COR-L47 (cell line): ENCODE measurements around the gene TSC1.
A peak's percentile ranks its signal among the peaks of the same experiment; 100 is the strongest.

Experiments used
- DNase-seq: peaks from one replicate; lab custom pipeline; 2025; lab: John Stamatoyannopoulos, UW

The TSC1 gene

DNA sequence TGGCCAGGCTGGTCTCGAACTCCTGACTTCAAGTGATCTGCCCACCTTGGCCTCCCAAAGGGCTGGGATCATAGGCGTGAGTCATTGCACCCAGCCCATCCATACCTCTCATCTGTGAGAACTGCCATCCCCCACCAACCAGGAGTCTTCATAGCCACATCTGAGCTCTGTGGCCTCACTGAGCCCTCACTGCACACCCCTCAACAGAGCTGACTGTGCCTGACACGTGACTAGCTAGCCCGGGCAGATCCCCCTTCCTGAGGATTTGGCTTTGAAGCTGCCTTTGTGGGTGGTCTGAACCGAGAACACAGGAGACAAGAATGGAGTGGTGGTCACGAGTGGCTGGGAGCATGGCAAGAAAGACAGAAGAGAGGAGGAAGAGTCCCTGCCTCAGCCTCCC, 81.9 kb downstream of the TSC1 start:
- no peak for DNase-seq

DNA sequence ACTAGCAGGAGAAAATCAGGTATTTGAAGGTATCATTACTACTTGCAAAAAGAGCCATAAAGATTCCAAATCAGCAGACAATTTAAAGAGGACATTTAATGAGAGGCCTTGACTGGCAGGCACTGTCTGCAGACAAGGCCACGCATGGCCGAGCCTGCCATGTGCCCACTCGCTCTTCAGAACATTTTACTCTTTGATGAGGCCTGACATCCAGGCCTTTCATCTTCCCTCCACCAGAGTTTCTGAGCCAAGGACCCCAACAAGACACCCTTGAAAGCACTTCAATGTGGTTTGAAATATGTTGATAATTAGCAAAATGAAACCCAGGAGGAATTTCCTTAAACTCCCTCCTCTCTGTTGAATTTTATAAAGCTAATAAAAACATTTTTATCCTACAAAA, 82.8 kb downstream of the TSC1 start:
- DNase-seq = no peak

DNA sequence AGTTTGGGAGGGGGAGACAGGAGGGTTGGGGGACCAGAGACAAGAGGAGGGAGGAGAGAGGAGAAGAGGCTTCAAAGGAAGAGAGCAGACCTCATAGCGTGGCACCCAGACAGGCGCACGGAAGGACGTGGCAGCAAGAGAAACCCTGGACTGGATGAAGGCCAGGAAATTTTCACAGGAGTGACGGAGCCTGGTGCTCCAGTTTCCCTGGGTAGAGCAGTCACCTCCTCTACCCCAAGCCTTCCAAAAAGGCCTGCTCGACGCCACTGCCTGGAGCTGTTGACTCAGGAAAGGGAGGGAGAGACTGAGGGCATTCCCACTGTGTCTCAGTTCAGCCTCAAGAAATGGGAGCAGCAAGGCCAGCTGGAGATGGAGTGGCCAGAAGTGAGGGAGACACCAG, 85.7 kb downstream of the TSC1 start:
- DNase-seq = no peak

- DNase-seq = peak; percentile 85
Observed at GRCh38 chr9:132857616-132858342, 86.6 kb downstream of the TSC1 start.

DNA sequence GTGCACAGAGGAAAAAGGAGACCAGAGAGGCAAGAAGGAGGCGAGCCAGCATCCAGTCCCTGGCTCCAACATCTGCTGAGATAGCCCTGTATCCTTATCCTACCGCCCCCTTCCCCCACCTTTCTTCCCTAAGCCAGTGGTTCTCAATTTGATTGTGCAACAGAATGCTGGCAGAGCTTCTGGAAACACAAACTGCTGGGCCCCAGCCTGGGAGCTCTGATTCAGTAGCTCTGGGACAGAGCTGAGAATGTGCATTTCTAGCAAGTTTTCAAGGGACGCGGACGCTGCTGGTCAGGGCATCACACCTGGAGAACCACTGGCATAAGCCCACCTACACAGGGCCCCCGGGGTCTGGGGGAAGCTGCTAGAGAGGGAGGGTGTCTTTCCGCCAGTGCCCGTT, 87.4 kb downstream of the TSC1 start:
- no peak for DNase-seq

DNA sequence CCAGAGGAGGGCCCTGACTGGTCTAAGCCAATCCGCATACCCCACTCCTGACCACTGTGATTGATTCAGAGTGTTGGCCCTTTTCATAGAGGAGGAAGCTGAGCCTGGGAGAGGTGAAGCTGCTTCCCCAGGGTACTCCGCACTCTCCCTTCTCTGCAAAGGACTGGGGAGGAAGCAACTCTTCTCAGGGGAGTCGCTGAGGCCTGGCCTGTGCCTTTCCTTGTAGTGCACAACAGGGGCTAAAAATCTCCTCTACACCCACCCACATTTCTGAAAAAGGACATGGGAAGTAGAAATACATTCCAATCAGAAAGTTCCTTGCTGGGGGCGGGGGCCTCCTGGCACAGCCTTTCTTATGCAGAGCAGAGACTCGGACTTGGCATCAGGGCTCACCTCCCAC, 88.5 kb downstream of the TSC1 start:
- DNase-seq = no peak

DNA sequence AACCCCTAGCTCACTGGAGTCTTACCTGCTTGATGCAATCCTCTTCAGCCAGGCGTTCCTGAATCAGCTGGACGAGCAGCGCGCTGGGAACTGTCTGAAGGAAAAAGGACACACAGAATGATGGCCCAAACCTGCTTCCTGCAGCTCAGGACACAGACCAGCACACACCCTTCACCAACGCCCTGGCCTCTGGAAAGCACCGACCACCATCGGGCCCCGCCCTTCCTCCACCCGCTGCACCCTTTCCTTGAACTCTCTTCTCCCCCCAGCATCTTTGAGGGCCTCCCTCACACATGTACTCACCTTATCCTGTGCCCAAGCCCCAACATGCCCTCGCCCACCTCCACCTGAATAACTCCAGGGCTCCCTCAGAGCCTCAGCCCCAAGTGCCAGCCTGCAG, 89.6 kb downstream of the TSC1 start:
- no peak for DNase-seq

- no peak for DNase-seq
Observed at GRCh38 chr9:132853482-132853881, 90.9 kb downstream of the TSC1 start.

- DNase-seq = peak; percentile 46
Observed at GRCh38 chr9:132849185-132849706, 95.2 kb downstream of the TSC1 start.

DNA sequence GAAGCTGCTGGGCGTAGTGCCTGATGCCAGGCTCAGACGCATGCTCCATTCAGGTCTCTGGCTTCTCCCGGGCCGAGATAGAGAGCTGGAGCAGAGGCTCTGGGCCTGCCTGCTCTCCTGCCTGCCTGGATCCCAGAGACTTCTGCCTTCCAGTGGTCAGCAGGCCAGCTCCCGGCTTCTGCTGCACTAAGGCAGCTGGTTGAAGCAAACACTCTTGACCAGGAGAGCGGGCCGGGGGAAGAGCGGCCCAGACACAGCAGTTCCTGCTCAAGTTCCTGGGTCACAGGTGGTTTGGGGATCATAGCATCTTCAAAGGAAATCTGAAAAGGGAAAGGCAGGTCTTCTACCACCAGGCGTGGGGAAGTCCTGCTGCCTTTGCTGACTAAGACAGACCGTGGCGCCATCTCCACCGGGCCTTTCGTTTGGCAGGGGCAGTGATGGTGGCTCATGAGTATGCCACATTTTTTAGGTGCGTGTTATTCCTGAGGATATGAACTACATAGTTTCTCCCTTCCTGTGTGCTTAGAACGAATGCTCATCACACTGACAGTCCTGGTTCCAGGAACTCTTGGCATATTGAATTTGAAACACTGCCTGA, 97.4 kb downstream of the TSC1 start:
- DNase-seq = no peak

- no peak for DNase-seq
Observed at GRCh38 chr9:132846109-132846917, 98.1 kb downstream of the TSC1 start.

GRCh38 chr9:132842124-132843044, 102.0 kb downstream of the TSC1 start:
- no peak for DNase-seq
